Measurements from ENCODE around the gene SBK2.

DNA sequence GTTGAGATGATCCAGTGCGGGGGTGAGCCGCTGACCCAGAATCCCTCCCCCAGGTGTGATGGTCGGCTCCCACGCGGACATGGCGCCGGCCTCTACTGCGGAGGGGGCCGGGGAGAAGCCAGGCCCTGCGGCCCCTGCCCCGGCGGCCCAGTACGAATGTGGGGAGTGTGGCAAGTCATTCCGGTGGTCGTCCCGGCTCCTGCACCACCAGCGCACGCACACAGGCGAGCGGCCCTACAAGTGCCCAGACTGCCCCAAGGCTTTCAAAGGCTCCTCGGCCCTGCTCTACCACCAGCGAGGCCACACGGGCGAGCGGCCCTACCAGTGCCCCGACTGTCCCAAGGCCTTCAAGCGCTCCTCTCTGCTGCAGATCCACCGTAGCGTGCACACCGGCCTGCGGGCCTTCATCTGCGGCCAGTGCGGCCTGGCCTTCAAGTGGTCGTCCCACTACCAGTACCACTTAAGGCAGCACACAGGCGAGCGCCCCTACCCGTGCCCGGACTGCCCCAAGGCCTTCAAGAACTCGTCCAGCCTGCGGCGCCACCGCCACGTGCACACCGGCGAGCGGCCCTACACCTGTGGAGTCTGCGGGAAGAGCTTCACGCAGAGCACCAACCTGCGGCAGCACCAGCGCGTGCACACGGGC lies 55.7 kb downstream of the SBK2 start:
- TF ChIP-seq, protein P1, sequence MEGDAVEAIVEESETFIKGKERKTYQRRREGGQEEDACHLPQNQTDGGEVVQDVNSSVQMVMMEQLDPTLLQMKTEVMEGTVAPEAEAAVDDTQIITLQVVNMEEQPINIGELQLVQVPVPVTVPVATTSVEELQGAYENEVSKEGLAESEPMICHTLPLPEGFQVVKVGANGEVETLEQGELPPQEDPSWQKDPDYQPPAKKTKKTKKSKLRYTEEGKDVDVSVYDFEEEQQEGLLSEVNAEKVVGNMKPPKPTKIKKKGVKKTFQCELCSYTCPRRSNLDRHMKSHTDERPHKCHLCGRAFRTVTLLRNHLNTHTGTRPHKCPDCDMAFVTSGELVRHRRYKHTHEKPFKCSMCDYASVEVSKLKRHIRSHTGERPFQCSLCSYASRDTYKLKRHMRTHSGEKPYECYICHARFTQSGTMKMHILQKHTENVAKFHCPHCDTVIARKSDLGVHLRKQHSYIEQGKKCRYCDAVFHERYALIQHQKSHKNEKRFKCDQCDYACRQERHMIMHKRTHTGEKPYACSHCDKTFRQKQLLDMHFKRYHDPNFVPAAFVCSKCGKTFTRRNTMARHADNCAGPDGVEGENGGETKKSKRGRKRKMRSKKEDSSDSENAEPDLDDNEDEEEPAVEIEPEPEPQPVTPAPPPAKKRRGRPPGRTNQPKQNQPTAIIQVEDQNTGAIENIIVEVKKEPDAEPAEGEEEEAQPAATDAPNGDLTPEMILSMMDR (conservative IDR thresholded peaks at IDR 0.05) = no peak
- no peak for TF ChIP-seq EZH2 (IDR thresholded peaks at IDR 0.05; ENCODE audit: low read depth)

Data from PC-9 (cell line).